ENCODE measurements around the gene YIF1B. TPM values are rescaled to one million over a fixed set of nuclear protein-coding genes. Genes with fewer than 3 reads are reported as not detected.

Gene YIF1B
- total RNA-seq, 2 experiments from 2014 or later, result 75.6 to 79.0 TPM

GRCh38 chr19:38355728-38356725, 40.3 kb upstream of the YIF1B start:
- Mint-ChIP-seq H3K4me1 (ENCODE audit: low read depth) (peaks cover 2% of the 10 kb centered on the region), H3K36me3 (ENCODE audit: low read depth) (no peaks in the 10 kb centered on the region), H3K9me3 (no peaks in the 10 kb centered on the region), H3K4me3 (no peak overlapping the region), H3K27ac (no peak overlapping the region), H3K27me3 (peaks cover 17% of the 10 kb centered on the region)
- ChIA-PET POLR2A (no interaction called here), CTCF (no interaction called here)
- TF ChIP-seq, protein P1, sequence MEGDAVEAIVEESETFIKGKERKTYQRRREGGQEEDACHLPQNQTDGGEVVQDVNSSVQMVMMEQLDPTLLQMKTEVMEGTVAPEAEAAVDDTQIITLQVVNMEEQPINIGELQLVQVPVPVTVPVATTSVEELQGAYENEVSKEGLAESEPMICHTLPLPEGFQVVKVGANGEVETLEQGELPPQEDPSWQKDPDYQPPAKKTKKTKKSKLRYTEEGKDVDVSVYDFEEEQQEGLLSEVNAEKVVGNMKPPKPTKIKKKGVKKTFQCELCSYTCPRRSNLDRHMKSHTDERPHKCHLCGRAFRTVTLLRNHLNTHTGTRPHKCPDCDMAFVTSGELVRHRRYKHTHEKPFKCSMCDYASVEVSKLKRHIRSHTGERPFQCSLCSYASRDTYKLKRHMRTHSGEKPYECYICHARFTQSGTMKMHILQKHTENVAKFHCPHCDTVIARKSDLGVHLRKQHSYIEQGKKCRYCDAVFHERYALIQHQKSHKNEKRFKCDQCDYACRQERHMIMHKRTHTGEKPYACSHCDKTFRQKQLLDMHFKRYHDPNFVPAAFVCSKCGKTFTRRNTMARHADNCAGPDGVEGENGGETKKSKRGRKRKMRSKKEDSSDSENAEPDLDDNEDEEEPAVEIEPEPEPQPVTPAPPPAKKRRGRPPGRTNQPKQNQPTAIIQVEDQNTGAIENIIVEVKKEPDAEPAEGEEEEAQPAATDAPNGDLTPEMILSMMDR (IDR thresholded peaks at IDR 0.05), result no peak
- intact Hi-C loops (cut with micrococcal nuclease), result no loop called here
- ATAC-seq (no peak), DNase-seq (no peak)

DNA sequence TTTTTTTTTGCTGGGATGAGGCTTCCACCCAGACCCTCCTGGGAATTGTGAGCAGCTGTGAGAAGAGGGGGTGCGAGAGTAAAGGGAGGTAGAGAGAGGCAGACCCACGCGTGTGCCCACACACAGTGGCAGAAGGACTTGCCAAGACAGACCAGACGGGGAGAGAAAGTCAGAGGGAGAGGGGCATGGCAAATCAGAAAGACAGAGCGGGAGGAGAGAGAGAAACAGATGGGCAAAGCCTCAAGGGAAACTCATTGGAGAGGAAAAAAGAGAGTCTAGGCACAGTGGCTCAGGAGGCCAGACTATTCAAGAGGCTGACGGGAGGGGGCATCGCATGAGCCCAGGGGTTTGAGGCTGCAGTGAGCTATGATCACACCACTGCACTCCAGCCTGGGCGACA, 36.9 kb upstream of the YIF1B start:
- DNase-seq (no peak), ATAC-seq (no peak)
- H3K4me1 Mint-ChIP-seq (ENCODE audit: low read depth), result no peaks in the 10 kb centered on the region
- ChIA-PET POLR2A (no interaction called here), CTCF (no interaction called here)
- H3K27me3 Mint-ChIP-seq, result no peaks in the 10 kb centered on the region
- no peaks in the 10 kb centered on the region for H3K36me3 Mint-ChIP-seq (ENCODE audit: low read depth)
- no peak overlapping the region for H3K27ac Mint-ChIP-seq
- H3K4me3 Mint-ChIP-seq, result no peak overlapping the region
- H3K9me3 Mint-ChIP-seq, result no peaks in the 10 kb centered on the region
- intact Hi-C loops (cut with micrococcal nuclease), result no loop called here
- TF ChIP-seq, protein P1 (IDR thresholded peaks at IDR 0.05), result no peak

GRCh38 chr19:38351865-38352395, 36.2 kb upstream of the YIF1B start:
- no peak for ATAC-seq
- ChIA-PET CTCF (interaction anchor here (0.7 to 1.0 kb wide), 2 partner anchors 22 to 51 kb away, joined by 3 to 6 read pairs; partner anchors contain the start of genes FAM98C and PSMD8), POLR2A (interaction anchor here (0.6 kb wide), 2 partner anchors 26 to 442 kb away, joined by 3 to 4 read pairs; no protein-coding TSS in a partner anchor)
- intact Hi-C loops (cut with micrococcal nuclease), result no loop called here
- no peaks in the 10 kb centered on the region for H3K4me1 Mint-ChIP-seq (ENCODE audit: low read depth)
- H3K9me3 Mint-ChIP-seq, result no peaks in the 10 kb centered on the region
- H3K27ac Mint-ChIP-seq, result no peak overlapping the region
- no peaks in the 10 kb centered on the region for H3K27me3 Mint-ChIP-seq
- H3K36me3 Mint-ChIP-seq (ENCODE audit: low read depth), result no peaks in the 10 kb centered on the region
- H3K4me3 Mint-ChIP-seq, result no peak overlapping the region
- TF ChIP-seq, protein P1 (IDR thresholded peaks at IDR 0.05), result no peak
- DNase-seq, result no peak

DNA sequence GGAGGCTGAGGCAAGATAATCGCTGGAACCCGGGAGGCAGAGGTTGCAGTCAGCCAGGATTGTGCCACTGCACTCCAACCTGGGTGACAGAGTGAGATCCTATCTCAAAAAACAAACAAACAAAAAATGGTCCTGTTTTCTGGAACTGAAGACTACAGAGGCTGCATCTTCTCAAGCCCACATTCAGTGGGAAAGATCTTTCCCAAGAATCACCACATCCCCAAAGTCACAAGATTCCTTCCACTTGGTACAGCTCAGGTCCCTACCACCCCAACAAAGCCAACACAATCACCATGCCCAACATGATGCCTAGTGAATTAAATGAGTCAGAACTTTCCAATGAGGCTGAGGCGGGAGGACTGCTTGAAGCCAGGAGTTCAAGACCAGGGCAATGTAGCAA, 35.1 kb upstream of the YIF1B start:
- Mint-ChIP-seq H3K36me3 (ENCODE audit: low read depth) (no peaks in the 10 kb centered on the region), H3K4me1 (ENCODE audit: low read depth) (no peaks in the 10 kb centered on the region), H3K9me3 (no peaks in the 10 kb centered on the region), H3K27ac (no peak overlapping the region), H3K27me3 (no peaks in the 10 kb centered on the region), H3K4me3 (no peak overlapping the region)
- TF ChIP-seq, protein P1 (IDR thresholded peaks at IDR 0.05), result no peak
- no peak for ATAC-seq
- ChIA-PET POLR2A (interaction anchor here (0.6 kb wide), 1 partner anchor 14 kb away, joined by 3 read pairs; no protein-coding TSS in a partner anchor), CTCF (interaction anchor here (0.7 kb wide), 1 partner anchor 52 kb away, joined by 3 read pairs; the partner anchor contains the start of gene FAM98C)
- intact Hi-C loops (cut with micrococcal nuclease), result no loop called here
- no peak for DNase-seq

- CTCF ChIA-PET, result no interaction called here
- no peak for DNase-seq
Measured at GRCh38 chr19:38346837-38347236, 31.1 kb upstream of the YIF1B start.

More at GRCh38 chr19:38346837-38347236, 31.1 kb upstream of the YIF1B start:
- ATAC-seq, result no peak
- intact Hi-C loops (cut with micrococcal nuclease), result no loop called here
- POLR2A ChIA-PET, result interaction anchor here (1.5 kb wide), 1 partner anchor 9 kb away, joined by 3 read pairs; no protein-coding TSS in a partner anchor
- H3K9me3 Mint-ChIP-seq, result no peaks in the 10 kb centered on the region
- TF ChIP-seq, protein P1 (IDR thresholded peaks at IDR 0.05), result no peak
- no peaks in the 10 kb centered on the region for H3K4me1 Mint-ChIP-seq (ENCODE audit: low read depth)
- H3K36me3 Mint-ChIP-seq (ENCODE audit: low read depth), result no peaks in the 10 kb centered on the region
- H3K4me3 Mint-ChIP-seq, result no peak overlapping the region
- no peaks in the 10 kb centered on the region for H3K27me3 Mint-ChIP-seq
- H3K27ac Mint-ChIP-seq, result no peak overlapping the region

All from activated CD8-positive, alpha-beta T cell treated with anti-CD3 and anti-CD28 coated beads for 36 hours (primary cell).